NCI-H345 treated with DMSO at 0.1 percent for 48 hours (cell line): Measurements from ENCODE around the gene SPACA7.
"Not testable (repeated sequence)": the region's sequence is repeated elsewhere in the genome, so short reads cannot be mapped to it uniquely, and the experiment has no call there.

Source experiments
- DNase-seq: peaks from one replicate; lab custom pipeline; 2025; ENCODE audit not compliant: unreplicated experiment; lab: John Stamatoyannopoulos, UW

Gene SPACA7

GRCh38 chr13:112349681-112350080, 26.5 kb upstream of the SPACA7 start:
- no peak for DNase-seq

GRCh38 chr13:112350300-112350699, 25.9 kb upstream of the SPACA7 start:
- no peak for DNase-seq

DNA sequence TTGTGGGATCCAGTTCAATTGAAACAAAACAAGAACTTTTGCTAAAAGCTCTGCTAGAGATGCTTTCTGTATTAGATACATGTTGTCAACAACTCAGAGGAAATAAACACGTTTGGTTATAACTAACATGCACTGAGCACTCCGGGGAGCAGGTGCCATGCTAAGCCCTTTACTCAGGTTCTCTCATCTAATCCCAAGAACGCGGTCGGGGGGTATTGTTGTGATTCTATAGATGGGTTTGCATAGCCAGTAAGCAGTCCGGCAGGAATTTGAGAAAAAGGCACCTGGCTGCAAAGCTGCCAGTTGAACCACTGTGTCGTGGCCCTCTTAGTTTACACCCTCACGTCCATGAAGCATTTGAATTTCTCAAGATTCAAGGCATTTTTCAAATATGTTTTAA, 24.3 kb upstream of the SPACA7 start:
- no peak for DNase-seq

DNA sequence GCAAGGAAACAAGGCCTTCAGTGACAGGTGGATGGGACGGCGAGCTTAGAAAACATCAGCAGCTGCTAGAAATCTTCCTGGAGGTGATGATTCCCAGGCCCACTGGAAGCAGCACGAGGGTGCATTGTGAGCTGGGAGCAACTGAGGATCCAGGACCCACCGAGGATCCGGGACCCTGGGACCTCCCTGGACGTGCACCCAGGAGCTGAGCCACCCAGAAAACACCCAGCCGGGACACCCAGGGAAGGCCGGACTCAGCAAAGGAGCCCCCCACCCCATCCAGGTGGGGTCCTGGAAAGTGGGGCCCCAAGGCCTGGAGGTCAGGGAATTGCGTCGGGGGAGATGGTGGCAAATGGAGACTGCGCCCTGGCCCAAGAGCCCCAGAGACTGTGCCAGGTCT, 22.3 kb upstream of the SPACA7 start:
- no peak for DNase-seq

GRCh38 chr13:112354330-112355273, 21.6 kb upstream of the SPACA7 start:
- DNase-seq, result no peak

GRCh38 chr13:112355274-112355838, 20.8 kb upstream of the SPACA7 start:
- DNase-seq, result no peak

GRCh38 chr13:112356190-112356589, 20.0 kb upstream of the SPACA7 start:
- DNase-seq, result no peak

DNA sequence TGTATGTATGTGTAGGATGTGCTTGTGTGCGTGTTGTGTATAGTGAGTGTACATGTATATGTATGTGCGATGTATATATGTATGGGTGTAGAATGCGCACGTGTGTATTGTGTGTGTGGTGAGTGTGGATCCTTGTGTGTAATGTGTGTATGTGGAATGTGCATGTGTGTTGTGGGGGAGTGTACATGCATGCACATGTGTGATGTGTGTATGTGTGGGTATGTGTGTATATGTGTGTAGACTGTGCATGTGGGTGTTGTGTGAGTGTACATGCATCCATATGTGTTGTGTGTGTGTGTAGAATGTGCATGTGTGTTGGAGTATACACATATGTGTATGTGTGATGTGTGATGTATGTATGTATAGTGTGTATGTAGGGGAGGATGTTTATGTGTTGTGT, 18.0 kb upstream of the SPACA7 start:
- DNase-seq, result no peak

- DNase-seq, result no peak
These were observed 14.1 kb upstream of the SPACA7 start for GRCh38 chr13:112362021-112362420.

GRCh38 chr13:112363867-112364528, 12.2 kb upstream of the SPACA7 start:
- DNase-seq, result no peak

DNA sequence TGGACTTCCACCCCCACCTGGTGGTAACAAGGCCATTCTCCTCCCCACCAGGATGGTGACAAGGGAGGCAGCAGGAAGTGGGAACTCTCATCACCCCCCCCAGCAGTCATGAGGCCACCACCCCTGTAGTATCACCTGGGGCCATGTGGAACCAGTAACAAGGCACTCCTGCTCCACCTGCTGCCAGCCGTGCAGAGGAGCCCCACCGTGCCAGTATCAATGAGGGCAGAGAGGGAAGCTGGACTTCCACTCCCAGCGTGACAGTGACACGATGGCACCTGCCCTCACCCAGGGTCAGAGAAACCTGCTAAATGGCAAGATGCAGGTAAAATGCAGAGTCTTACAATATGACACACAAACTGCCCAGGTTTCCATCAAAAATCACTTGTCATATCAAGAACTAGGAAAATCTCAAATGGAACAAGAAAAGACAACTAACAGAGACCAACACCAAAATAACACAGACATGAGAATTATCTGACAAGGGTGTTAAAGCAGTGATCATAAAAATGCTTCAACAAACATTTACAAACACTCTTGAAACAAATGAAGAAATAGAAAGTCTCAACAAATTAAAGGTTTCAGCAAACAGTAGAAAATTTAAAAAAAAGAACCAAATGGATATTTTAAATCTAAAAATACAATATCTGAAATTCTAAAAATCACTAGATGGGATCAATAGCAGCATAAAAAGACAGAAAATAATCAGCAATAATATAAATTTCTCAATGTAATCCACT, 9.1 kb upstream of the SPACA7 start:
- no peak for DNase-seq

GRCh38 chr13:112368883-112369282, 7.3 kb upstream of the SPACA7 start:
- DNase-seq, result no peak

- no peak for DNase-seq
These were observed 5.8 kb upstream of the SPACA7 start for GRCh38 chr13:112370311-112370710.

GRCh38 chr13:112374271-112374670, 1.9 kb upstream of the SPACA7 start:
- no peak for DNase-seq

GRCh38 chr13:112391746-112392145, 15.6 kb downstream of the SPACA7 start:
- no peak for DNase-seq

DNA sequence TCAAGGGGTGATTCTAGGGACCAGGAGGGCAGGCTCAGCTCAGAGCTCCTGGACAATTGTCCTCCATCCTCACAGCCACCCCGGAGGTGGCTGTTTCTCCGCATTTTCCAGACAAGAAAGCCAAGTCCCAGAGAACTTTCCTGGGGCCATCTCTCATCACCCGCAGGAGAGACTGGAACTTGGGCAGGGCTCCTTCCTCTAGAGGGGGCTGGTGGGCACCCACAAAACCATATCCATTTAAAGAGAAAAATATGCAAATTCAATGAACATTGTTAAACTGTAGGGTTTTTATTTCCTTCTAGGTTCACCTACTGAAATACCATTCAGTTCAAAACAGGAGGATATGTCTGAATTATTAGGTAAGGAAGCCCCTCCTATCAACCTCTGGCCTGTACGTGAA, 16.6 kb downstream of the SPACA7 start:
- DNase-seq, result no peak

DNA sequence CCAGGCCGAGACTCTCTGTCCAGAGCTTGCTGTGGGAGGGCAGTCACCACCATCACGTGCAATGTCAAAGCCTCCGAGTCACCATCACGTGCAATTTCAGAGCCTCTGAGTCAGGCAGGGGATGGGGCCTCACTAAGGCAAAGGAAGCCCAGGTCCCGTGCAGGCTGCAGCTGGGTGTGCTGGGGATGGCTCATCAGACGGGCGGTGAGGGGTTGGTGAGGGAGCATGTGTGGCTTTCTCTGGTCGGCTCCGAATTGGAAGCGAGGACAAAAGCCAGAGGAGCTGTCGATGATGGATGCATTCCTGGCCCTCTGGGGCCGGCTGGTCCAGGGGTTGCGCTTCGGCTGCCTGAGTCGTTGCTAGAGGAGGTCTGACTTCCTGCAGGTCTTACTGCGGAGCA, 18.9 kb downstream of the SPACA7 start:
- DNase-seq, result not testable (repeated sequence)

DNA sequence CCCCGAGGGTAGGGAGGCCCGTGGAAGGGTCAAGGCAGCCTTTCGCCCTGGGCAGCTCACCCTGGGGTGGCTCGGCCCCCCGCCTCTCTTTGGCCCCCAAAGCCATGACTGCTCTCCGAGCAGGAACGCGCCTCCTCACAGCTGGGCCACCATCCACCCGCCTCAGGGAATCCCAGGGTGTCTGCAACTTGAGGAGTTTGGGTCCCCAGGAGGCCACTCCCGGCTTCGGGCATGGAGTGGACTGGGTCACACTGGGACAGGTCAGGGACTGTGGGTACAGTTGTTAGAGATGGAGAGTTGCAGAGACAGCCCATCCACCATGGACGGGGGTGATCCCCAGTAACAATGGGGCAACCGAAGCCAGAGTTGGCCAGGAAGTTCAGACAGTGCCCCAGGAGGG, 19.8 kb downstream of the SPACA7 start:
- DNase-seq, result not testable (repeated sequence)

DNA sequence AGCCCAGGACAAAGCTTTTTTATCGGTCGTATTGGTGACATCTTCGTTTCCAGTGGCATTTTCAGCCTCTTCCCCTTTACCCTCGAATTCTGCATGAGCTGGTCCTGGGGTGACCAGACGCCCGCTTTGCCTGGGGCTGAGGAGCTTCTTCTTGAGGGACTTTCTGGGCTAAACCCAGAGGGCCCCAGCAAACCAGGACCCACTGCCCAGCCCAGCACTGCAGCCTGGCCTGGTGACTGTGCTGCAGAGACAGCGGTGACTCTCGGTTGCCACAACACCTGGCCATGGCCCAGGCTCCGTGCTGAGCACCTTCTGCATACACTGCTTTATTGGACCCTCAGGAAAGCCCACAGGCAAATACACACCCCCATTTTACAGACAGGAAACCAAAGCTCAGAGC, 21.0 kb downstream of the SPACA7 start:
- no peak for DNase-seq

- not testable (repeated sequence) for DNase-seq
These were observed 22.2 kb downstream of the SPACA7 start for GRCh38 chr13:112398347-112398746.

DNA sequence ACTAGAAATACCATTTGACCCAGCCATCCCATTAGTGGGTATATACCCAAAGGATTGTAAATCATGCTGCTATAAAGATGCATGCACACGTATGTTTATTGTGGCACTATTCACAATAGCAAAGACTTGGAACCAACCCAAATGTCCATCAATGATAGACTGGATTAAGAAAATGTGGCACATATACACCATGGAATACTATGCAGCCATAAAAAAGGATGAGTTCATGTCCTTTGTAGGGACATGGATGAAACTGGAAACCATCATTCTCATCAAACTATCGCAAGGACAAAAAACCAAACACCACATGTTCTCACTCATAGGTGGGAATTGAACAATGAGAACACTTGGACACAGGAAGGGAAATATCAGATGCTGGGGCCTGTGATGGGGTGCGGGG, 33.7 kb downstream of the SPACA7 start:
- not testable (repeated sequence) for DNase-seq
